SHP77 (cell line): ENCODE measurements around the gene NPEPPS.

ENCODE experiments used
- DNase-seq, 2 experiments: peaks; one replicate each; lab custom pipeline; 2025; lab: John Stamatoyannopoulos, UW

The NPEPPS gene

GRCh38 chr17:47664624-47664941 is 133.7 kb downstream of the NPEPPS start:
- no peak for DNase-seq

GRCh38 chr17:47665655-47666054 is 134.7 kb downstream of the NPEPPS start:
- DNase-seq, result no peak

GRCh38 chr17:47669081-47669480 is 138.2 kb downstream of the NPEPPS start:
- no peak for DNase-seq

- no peak for DNase-seq
These were observed 139.2 kb downstream of the NPEPPS start for GRCh38 chr17:47670064-47670463.
